GM21390 (cell line): Measurements from ENCODE around the gene CNGB1.
"Not testable (repeated sequence)": the region's sequence is repeated elsewhere in the genome, so short reads cannot be mapped to it uniquely, and the experiment has no call there.

Experiments
- ATAC-seq: cut with Tn5 transposase; IDR thresholded peaks from one replicate; pipeline ENCODE4 v1.9.1; 2021; ENCODE audit not compliant: unreplicated experiment

CNGB1 gene

DNA sequence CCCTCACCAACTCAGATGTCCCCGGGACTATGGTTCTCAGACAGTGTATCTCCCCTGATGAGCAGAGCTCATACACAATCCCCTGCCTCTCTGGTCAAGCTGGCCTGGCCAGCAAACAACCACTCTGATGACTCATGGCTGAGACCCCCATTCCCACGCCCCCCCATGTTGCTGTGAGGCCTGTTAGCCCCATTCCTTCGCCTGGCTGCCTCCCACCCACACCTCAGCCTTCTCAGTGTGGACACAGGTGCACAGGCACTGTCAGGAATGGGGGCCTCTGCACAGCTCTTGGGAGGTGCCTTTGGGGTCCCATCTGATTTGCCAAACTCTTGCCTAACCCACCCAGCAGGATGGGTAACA is 80.2 kb downstream of the CNGB1 start:
- no peak for ATAC-seq

GRCh38 chr16:57889960-57890751 is 80.8 kb downstream of the CNGB1 start:
- ATAC-seq, result no peak

DNA sequence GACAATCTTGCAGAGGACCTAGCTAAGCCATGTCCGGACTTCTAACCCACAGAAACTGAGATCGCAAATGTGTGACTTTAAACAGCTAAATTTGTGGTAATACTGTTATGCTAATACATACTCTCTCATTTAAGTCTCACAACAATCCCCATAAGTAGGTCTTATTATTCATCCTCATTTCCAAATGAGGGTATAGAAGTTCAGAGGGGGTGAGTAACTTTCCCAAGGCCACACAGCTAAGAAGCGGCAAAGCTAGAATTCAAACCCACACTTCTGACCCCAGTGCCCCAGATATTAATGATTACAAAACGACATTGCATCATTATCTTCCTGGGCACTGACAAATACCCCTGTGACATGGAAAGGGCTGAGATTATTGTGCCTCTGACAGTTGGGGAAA is 81.4 kb downstream of the CNGB1 start:
- ATAC-seq, result no peak

DNA sequence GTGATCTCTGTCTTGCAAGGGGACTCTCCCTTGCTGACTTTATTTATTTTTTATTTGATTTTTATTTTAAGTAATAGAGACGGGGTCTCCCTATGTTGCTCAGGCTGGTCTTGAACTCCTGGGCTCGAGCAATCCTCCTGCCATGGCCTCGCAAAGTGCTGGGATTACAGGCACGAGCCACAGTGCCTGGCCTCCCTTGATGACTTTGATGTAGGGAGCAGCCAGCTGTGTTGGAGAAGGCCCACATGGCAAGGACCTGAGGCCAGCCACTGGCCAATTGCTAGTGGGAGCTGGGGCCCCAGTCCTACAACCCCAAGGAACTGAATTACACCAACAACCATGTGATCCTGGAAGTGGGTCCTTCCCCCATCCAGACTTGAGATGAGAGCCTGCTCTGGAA is 81.8 kb downstream of the CNGB1 start:
- no peak for ATAC-seq

GRCh38 chr16:57888128-57888527 is 82.8 kb downstream of the CNGB1 start:
- ATAC-seq, result no peak

- no peak for ATAC-seq
These were observed 83.2 kb downstream of the CNGB1 start for GRCh38 chr16:57887711-57888110.

GRCh38 chr16:57886427-57886826 is 84.5 kb downstream of the CNGB1 start:
- no peak for ATAC-seq

DNA sequence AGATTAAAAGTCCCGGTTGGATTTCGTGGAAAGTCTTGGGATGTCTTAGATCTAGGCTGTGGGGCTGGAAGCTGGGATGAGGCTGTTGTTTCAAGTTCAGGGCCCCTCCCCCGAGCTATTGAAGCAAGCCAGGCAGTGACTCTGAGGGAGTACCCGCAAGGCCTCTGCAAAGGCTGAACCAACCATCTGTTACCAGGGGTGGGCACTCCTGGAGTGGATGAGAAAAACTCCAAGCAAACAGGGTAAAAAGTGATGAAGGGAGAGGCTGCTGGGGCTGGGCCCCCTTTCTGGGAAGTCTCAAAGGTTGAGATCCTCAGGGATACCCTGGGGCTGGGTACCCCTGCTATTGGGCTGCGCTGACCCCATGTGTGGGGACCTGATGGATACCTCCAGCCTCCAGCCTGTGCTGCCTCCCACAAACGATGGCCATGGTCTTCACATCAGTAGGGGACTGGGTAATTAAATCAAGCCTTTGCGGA is 86.2 kb downstream of the CNGB1 start:
- ATAC-seq, result no peak

GRCh38 chr16:57883953-57884654 is 86.8 kb downstream of the CNGB1 start:
- ATAC-seq, result no peak

DNA sequence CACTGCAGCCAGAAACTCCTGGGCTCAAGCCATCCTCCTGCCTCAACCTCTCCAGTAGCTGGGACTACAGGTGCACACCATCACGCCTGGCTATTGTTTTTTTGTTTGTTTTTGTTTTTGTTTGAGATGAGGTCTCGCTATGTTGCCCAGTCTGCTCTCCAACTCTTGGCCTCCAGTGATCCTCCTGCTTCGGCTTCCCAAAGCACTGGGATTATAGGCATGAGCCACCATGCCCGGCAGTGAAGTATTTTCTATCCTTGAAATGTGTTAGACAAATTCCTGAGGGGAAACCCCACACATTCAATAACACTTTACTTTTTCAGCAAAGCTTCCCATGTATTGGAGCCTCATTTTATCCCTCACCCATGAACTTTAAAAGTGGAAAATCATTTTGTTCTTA is 87.4 kb downstream of the CNGB1 start:
- ATAC-seq, result no peak

GRCh38 chr16:57882792-57883191 is 88.1 kb downstream of the CNGB1 start:
- no peak for ATAC-seq

- ATAC-seq, result no peak
These were observed 88.7 kb downstream of the CNGB1 start for GRCh38 chr16:57882206-57882605.

DNA sequence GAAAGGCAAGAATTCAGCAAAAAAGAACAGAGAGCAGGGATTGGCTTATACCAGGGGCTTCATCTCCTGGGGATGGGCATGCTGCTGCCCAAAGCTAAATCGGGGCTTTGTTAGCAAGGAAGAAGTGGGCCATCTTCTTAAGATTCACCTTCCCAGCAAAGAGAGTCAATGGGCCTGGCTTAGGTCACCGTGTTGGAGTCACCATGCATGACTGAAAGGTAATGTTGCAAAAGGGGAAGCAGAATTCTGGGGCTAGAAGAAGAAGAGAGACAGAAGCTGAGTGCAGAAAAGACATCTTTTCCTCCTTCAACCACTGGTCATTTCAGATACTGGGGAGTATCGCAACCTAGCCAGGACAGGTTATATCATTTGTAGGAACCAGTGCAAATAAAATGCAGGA is 92.3 kb downstream of the CNGB1 start:
- ATAC-seq, result no peak

DNA sequence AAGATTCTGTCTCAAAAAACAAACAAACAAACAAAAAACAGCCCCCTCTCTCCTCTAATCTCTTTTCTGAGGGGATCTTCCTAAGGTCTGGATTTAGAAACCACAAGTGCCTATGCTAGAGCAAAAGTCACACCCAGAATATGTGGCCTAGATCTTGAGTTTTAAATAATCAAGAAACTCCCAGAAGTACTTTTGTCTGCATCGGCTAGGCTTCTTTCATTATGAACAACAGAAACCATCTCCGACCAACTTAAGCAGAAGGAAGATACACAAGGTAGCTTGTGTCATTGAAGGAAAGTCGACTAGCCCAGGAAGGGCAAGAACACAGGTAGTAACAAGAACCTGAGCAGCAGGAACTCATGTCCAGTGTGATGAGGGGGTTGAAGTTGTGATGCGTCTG is 94.7 kb downstream of the CNGB1 start:
- no peak for ATAC-seq

DNA sequence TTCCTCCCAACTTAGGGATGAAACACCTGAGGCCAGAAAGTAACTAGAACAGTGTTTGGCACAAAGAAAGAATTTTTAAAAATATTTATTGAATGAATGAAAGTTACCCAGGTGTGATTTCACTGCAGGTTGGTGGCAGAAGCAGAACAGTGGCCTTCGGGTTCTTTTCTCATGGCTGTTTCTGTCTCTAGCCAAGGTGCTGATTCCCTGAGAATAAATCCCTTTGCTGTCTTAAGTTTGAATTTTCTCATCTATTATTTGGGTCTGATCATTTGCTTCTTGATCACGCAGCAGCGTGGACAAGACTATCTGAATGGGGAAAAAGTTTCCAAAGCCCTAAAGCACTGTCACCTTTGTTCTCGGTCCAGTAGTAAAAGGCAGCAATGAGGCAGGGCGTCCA is 95.6 kb downstream of the CNGB1 start:
- ATAC-seq, result no peak

- ATAC-seq, result no peak
These were observed 97.7 kb downstream of the CNGB1 start for GRCh38 chr16:57873218-57873617.

DNA sequence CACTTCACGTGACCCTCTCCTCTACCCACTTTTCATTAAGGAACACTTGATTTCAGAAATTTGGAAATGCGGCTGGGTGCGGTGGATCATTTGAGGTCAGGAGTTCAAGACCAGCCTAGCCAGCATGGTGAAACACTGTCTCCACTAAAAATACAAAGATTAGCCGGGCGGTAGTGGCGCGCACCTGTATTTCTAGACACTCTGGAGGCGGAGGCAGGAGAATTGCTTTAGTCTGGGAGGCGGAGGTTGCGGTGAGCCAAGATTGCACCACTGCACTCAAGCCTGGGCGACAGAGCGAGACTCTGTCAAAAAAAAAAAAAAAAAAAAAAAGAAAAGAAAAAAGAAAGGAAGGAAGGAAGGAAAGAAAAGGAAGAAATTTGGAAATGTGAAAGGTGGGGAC is 98.2 kb downstream of the CNGB1 start:
- ATAC-seq, result not testable (repeated sequence)

DNA sequence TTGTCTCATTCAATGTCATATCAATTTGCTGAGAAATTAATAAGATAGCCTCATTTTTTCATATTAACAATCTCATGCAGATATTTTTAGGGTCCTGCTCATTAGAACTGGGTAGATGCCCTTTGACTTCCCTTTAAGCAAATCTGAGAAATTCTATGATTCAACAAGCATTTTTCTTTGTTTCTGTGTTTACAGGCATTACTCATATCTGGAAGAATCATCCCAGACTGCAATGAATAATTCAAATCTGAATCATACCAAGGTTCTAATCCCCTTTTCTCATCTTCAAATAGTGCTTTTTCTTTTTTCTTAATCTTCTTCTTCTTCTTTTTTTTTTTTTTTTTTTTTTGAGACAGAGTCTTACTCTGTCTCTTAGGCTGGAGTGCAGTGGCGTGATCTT is 99.5 kb downstream of the CNGB1 start:
- no peak for ATAC-seq

- no peak for ATAC-seq
These were observed 100.0 kb downstream of the CNGB1 start for GRCh38 chr16:57870753-57871454.

DNA sequence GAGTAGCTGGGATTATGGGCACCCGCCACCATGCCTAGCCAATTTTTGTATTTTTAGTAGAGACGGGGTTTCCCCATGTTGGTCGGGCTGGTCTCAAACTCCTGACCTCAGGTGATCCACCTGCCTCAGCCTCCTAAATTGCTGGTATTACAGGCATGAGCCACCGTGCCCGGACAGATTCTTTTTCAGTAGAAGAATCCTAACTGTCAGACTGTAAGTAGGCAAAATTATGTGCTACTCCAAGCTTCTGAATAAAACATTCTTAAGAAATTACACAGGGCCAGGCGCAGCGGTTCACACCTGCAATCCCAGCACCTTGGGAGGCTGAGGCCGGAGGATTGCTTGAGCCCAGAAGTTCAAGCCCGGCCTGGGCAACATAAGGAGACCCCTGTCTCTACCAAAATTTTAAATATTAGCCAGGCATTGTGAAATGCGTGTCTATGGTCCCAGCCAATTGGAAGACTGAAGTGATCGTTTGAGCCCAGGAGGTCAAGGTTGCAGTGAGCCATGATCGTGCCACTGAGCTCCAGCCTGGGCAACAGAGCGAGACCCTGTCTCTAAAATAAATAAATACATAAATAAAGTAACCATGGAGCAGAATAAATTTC is 101.9 kb downstream of the CNGB1 start:
- no peak for ATAC-seq

DNA sequence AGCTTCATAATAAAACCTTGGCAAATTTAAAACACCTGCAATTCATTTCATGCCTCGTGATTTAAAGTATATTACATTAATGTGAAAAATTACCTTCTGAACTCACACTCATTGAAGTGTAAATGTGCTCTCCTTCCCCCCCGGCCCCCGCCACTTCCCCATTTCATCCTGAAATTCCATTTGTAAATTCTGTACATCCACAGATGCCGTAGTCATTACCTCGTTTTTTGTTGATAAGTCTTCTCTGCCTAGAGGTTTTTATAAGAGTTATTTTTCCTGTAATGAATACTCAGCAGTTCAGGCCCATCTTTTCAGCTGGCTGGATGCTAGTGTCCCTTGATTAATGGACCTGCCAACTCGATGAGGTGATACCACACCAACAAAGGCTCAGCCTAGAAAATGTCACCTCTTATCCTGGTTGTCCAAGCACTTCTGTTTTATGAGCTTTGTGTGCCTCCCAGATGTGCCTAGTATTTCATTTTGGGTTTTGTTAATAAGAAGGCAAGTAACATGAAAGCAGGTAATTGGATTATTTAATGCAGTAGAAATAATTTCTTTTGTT is 103.8 kb downstream of the CNGB1 start:
- no peak for ATAC-seq
